Activated B cell treated with CpG ODN at 0.5 μM for 24 hours (primary cell): ENCODE measurements around the gene FZR1. TPM values are rescaled to one million over a fixed set of nuclear protein-coding genes. Genes with fewer than 3 reads are reported as not detected.

Experiments used
- ATAC-seq: fragments of 200-7000 bp; cut with Tn5 transposase; one replicate; pipeline ENCODE4 v1.10.0; 2021; ENCODE audit warnings: low read depth, mild to moderate bottlenecking, moderate library complexity
- CTCF ChIA-PET: fragments of 350-600 bp; sonication (Branson Sonifier 250); formaldehyde crosslinking; loops from one replicate; lab custom pipeline; 2021; ENCODE audit warnings: antibody characterized with exemption; lab: Charles Lee
- POLR2A ChIA-PET: fragments of 350-600 bp; sonication (Branson Sonifier 250); formaldehyde crosslinking; loops from one replicate; lab custom pipeline; 2021; ENCODE audit warnings: antibody characterized with exemption; lab: Charles Lee
- DNase-seq: peaks from one replicate; pipeline ENCODE4 v3.0.0; 2022
- H3K27ac Mint-ChIP-seq: one replicate; pipeline ENCODE4 v1.8.0; 2020; ENCODE audit warnings: mixed read lengths
- H3K27me3 Mint-ChIP-seq: one replicate; pipeline ENCODE4 v1.8.0; 2021; ENCODE audit warnings: mixed read lengths
- H3K36me3 Mint-ChIP-seq: one replicate; pipeline ENCODE4 v1.8.0; 2021; ENCODE audit warnings: low read depth, mixed read lengths
- H3K4me1 Mint-ChIP-seq: one replicate; pipeline ENCODE4 v1.8.0; 2021; ENCODE audit warnings: mixed read lengths
- H3K4me3 Mint-ChIP-seq: one replicate; pipeline ENCODE4 v1.8.0; 2020; ENCODE audit warnings: mild to moderate bottlenecking, mixed read lengths
- H3K9me3 Mint-ChIP-seq: one replicate; pipeline ENCODE4 v1.8.0; 2020; ENCODE audit warnings: mixed read lengths
- intact Hi-C: fragments of 100-400 bp; cut with micrococcal nuclease; formaldehyde crosslinking; loops from one replicate; pipeline ENCODE4 v1.15.1; 2024
- total RNA-seq: library from RNA; stranded (reverse); gene quantifications from 2 replicates; pipeline ENCODE4 v1.2.3, GENCODE V29; 2022
- TF ChIP-seq, protein P1 (sequence below): fragments of 200-600 bp; IDR thresholded peaks from one replicate; pipeline ENCODE4 v1.8.0; 2022; ENCODE audit warnings: antibody characterized with exemption, mild to moderate bottlenecking

FZR1 gene
- total RNA-seq, 1 donor from 2014 or later, result 66.0 TPM

DNA sequence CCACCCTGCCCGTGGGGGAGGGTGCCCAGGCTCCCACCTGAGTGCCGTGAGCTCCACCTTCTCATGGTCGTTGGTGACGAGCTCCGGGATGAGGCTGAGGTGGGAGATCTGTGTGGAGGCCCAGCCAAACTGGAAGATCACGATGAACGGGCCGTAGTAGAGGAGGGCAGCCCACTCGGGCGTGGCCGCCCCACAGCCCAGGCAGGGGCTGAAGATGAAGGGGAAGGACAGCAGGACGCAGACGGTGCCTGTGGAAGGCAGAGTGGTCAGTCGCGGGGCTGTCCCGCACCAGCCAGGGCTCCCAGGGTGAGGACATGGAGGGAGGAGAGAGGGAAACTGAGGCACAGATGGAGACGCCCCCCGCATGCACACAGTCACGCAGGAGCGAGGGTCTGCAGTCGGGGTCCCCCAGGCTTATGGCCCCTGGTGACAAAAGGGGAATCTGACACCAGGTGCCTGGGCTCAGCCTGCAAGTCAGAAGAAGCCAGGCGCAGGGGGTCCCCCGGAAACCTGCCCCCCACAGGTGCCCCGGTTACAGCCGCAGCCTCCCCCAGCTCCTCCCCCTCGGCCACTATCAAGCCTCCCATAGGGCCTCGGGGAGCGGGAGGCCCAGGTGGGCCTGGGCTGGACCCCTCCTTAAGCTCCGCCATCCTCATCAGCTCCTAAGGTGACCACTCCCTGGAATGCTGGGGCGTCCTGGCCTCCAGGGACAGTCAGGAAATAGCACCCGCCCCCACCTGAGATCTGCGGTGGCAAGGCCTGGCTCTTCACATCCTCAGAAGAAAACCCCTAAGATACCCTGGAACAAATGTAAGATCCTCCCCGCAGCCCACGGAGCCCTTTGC, 45.1 kb downstream of the FZR1 start:
- H3K4me3 Mint-ChIP-seq, result no peak overlapping the region
- H3K4me1 Mint-ChIP-seq, result peaks cover 45% of the 10 kb centered on the region
- H3K27ac Mint-ChIP-seq, result peak overlapping the region; percentile 41
- intact Hi-C loops, result loop anchor here (10.0 kb wide), 1 partner anchor 514 kb away; the partner anchor contains the start of gene ZBTB7A
- ATAC-seq, result no peak
- ChIA-PET CTCF (interaction anchor here (0.6 kb wide), 1 partner anchor 17 kb away, joined by 4 read pairs; no protein-coding TSS in a partner anchor), POLR2A (interaction anchor here (0.6 kb wide), 1 partner anchor 455 kb away, joined by 3 read pairs; no protein-coding TSS in a partner anchor)
- peaks cover 19% of the 10 kb centered on the region for H3K36me3 Mint-ChIP-seq
- H3K9me3 Mint-ChIP-seq, result no peaks in the 10 kb centered on the region
- H3K27me3 Mint-ChIP-seq, result no peaks in the 10 kb centered on the region
- TF ChIP-seq, protein P1, sequence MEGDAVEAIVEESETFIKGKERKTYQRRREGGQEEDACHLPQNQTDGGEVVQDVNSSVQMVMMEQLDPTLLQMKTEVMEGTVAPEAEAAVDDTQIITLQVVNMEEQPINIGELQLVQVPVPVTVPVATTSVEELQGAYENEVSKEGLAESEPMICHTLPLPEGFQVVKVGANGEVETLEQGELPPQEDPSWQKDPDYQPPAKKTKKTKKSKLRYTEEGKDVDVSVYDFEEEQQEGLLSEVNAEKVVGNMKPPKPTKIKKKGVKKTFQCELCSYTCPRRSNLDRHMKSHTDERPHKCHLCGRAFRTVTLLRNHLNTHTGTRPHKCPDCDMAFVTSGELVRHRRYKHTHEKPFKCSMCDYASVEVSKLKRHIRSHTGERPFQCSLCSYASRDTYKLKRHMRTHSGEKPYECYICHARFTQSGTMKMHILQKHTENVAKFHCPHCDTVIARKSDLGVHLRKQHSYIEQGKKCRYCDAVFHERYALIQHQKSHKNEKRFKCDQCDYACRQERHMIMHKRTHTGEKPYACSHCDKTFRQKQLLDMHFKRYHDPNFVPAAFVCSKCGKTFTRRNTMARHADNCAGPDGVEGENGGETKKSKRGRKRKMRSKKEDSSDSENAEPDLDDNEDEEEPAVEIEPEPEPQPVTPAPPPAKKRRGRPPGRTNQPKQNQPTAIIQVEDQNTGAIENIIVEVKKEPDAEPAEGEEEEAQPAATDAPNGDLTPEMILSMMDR, result no peak
- no peak for DNase-seq

DNA sequence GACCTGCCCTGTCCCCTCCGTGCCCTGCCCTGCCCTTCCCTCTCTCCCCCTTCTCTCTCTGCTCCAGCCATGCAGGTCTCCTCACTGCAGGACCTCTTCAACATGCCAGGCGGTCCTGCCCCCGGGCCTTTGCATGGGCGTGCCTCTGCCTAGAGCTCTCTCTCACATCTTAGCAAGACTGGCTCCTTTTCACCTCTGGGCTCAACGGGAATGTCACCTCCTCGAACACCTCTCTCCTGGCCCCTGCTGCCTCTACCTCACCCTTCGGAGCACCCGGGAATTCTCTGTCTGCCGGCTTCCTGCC, 45.6 kb downstream of the FZR1 start:
- no peak overlapping the region for H3K4me3 Mint-ChIP-seq
- H3K36me3 Mint-ChIP-seq, result peaks cover 20% of the 10 kb centered on the region
- POLR2A ChIA-PET, result interaction anchor here (0.7 to 0.9 kb wide), 3 partner anchors 21 to 429 kb away, joined by 3 to 6 read pairs (median 6); partner anchors contain the start of genes FZR1 and HMG20B
- DNase-seq (no peak), ATAC-seq (no peak)
- H3K4me1 Mint-ChIP-seq, result peaks cover 51% of the 10 kb centered on the region
- H3K9me3 Mint-ChIP-seq, result no peaks in the 10 kb centered on the region
- H3K27ac Mint-ChIP-seq, result peak overlapping the region; percentile 9
- intact Hi-C loops, result loop anchor here (10.0 kb wide), 1 partner anchor 513 kb away; the partner anchor contains the start of gene ZBTB7A
- TF ChIP-seq, protein P1, result no peak
- CTCF ChIA-PET, result no interaction called here
- no peaks in the 10 kb centered on the region for H3K27me3 Mint-ChIP-seq

DNA sequence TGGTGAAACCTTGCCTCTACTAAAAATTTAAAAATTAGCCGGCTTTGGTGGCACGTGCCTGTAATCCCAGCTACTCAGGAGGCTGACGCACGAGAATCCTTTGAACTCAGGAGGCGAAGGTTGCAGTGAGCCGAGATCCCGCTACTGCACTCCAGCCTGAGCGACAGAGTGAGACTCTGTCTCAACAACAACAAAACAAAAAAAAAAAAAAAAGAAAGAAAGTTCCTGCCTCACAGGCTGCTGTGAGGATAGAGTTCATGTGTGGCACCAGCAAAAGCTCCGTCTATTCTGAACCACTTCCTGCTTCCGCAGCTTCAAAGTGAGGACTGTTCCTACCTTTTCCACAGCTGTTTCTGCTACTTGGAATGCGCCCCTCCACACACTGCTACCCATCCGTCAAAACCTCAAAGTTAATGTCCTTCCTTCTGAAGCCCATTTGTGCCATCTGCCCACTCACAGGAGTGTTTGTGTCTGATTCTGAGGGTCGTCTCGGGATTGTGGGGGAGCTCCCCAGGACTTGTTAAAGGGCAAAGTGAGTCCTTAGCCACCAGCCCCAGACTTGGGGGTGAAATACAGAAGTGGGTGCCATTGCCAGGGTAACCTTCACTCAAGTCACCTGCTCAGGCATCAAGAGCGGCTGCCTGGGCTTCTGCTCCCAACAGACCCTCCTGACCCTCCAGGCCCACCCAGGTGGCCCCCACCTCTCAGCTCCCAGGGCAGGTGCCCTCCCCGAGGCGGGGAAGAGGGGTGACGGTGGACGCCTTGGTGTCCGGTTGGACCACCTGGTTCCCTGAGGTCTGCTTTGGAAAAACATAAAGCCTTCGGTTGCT, 48.4 kb downstream of the FZR1 start:
- DNase-seq (no peak), ATAC-seq (no peak)
- Mint-ChIP-seq H3K27me3 (no peaks in the 10 kb centered on the region), H3K4me1 (peaks cover 65% of the 10 kb centered on the region), H3K9me3 (no peaks in the 10 kb centered on the region), H3K36me3 (peaks cover 11% of the 10 kb centered on the region), H3K4me3 (peak overlapping the region; percentile 71), H3K27ac (peak overlapping the region; percentile 86)
- ChIA-PET POLR2A (interaction anchor here (0.8 to 1.5 kb wide), 5 partner anchors 10 to 38 kb away, joined by 3 to 13 read pairs (median 4); partner anchors contain the start of gene HMG20B), CTCF (interaction anchor here (0.7 to 6.0 kb wide), 2 partner anchors 9 to 11 kb away, joined by 4 to 37 read pairs; no protein-coding TSS in a partner anchor)
- TF ChIP-seq, protein P1, result no peak
- intact Hi-C loops, result loop anchor here (5.0 to 10.0 kb wide), 4 partner anchors 47 to 510 kb away; partner anchors contain the start of genes APBA3, FZR1, MRPL54 and TBXA2R

DNA sequence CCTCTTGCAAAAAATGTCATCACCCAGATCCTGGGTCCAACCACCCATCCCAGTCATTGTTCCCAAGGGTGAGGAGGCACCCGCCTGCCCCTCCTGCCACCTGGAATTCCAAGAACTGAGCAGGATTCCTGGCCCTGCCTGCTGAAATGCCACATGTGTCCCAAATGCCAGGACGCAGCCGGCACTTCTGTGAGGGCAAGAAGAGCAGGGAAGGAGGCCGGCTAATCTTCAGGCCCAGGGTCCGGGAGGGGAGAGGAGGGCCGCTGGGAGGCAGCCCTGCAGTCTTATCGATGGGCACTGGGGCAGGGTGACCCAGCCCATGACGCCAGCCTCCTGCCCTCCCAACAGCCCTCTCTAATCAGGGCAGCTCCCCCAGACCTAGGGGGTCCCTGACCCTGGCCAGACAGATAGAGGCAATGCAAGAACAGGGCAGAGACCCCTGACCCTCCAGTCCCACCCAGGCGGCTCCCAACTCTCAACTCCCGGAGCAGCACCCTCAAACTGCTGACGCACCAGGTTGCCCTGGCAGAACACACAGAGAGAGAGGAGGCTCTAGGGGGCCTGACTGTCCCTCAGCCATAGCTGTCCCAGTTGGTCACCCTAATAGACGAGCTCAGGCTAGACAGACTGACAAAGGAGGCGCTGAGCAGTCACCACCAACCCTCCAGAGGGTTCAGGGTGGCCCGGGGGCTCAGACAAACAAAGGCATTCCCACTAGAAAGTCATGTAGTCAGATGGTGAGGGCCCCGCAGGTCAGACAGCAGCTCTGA, 49.7 kb downstream of the FZR1 start:
- TF ChIP-seq, protein P1, result no peak
- intact Hi-C loops, result loop anchor here (2.0 to 10.0 kb wide), 5 partner anchors 49 to 509 kb away; partner anchors contain the start of genes APBA3, CACTIN, FZR1 and MRPL54
- ChIA-PET POLR2A (interaction anchor here (0.5 to 3.0 kb wide), 10 partner anchors 9 to 1963 kb away, joined by 3 to 13 read pairs (median 4); partner anchors contain the start of gene MRPL54), CTCF (interaction anchor here (6.0 kb wide), 1 partner anchor 10 kb away, joined by 37 read pairs; no protein-coding TSS in a partner anchor)
- H3K9me3 Mint-ChIP-seq, result no peaks in the 10 kb centered on the region
- H3K4me3 Mint-ChIP-seq, result peak overlapping the region; percentile 89
- peak overlapping the region; percentile 81 for H3K27ac Mint-ChIP-seq
- H3K27me3 Mint-ChIP-seq, result no peaks in the 10 kb centered on the region
- DNase-seq, result no peak
- H3K36me3 Mint-ChIP-seq, result peaks cover 7% of the 10 kb centered on the region
- no peak for ATAC-seq
- peaks cover 67% of the 10 kb centered on the region for H3K4me1 Mint-ChIP-seq
